HG03575 (cell line): ENCODE measurements around the gene DPH1.
"Not testable (repeated sequence)": the region's sequence is repeated elsewhere in the genome, so short reads cannot be mapped to it uniquely, and the experiment has no call there.

Experiments
- ATAC-seq: cut with Tn5 transposase; IDR thresholded peaks from one replicate; pipeline ENCODE4 v1.9.1; 2021; ENCODE audit not compliant: unreplicated experiment, insufficient number of reproducible peaks, low FRiP score; ENCODE audit errors: extremely low read depth

Gene DPH1

DNA sequence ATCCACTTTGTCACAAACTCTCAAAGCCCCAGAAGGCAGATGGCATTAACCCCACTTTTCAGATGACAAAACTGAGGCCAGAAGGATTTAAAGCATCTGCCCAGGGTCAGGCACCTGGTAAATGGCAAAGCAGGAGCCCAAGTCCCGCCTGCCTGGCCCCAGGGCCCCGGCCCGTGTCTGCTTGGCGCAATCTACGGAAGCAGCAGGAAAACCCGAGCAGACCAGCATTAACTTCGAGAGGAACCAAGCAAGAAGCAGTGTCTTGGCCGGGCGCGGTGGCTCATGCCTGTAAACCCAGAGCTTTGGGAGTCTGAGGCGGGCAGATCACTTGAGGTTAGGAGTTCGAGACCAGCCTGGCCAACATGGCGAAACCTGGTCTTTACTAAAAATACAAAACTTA, 26.4 kb upstream of the DPH1 start:
- no peak for ATAC-seq

DNA sequence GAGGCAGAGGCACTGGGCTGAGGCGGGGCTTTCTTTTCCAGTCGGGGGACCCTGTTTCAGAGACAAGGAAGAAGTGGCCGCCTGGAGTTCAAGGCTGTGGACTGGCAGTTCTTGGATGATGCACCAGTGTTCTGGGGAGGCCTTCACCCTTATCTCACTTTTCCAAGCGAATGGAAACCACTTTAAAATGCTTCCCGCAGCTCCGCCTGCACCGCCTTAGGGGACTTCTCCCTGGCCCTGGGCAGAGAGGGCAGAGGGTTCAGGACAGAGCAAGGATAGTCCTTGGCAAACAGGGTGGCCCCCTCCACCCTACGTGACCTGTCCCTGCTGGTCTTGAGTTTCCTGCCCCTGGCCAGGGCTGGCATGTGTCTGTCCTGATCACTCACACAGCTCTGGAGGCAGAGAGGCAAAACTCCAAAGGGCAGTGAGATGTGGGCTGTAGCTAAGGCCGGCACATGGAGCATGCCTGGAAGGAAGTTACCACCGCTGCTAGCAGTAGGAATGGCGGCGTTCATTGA, 25.5 kb upstream of the DPH1 start:
- ATAC-seq: no peak

DNA sequence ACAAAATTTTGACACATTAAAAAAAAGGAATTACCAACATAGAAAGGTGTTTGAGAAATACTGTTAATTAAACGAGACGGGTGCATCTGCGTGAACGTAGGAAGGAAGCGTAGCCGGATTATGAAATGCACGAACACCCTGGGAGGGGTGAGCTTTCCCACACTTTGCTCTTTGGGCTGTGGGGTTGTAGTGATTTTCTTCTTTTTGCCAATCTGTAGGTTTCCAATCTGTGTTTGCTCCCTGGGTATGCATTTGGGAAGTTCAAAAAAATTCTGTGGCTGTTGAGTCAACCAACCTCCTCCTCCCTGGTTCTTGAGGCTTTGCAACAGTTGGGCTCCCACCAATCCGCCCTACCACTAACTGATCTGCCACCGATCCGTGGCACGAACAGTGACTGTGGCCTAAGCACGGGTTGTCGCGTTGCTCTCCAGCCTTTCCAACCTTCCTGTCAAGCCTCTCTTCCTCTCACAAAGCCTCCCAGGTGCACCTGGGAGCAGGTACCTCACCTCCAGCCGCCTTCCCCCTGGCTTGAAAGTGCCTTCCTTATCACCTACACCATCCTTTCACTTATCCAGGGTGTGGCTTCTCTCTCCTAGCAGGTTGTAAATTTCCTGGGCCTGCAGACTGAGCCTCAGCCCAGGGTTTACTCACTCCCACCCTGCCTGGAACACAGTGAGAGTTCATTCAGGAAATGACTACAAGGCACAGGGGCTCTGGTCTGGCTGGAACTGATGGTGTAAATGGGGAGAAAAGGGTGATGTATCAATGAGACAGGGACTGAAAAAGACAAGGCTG, 21.4 kb upstream of the DPH1 start:
- ATAC-seq: no peak

DNA sequence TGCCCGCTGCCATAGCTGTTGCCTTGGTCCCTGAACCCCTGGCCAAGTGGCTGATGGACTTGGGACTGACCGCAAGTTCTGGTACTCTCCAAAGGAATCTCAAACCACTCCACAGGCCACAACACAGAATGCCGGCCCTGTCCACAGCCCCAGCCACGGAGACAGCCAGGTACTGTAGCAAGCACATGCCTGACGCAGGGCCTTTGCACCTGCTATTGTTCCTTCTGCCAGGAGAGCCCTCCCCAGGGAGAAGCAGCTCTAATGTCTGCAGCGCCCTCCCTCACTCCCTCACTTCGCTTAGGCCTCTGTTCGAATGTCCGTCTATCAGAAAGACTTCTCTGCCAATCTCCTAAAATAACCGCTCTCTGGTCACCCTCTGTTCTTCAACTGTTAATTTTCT, 20.2 kb upstream of the DPH1 start:
- no peak for ATAC-seq

DNA sequence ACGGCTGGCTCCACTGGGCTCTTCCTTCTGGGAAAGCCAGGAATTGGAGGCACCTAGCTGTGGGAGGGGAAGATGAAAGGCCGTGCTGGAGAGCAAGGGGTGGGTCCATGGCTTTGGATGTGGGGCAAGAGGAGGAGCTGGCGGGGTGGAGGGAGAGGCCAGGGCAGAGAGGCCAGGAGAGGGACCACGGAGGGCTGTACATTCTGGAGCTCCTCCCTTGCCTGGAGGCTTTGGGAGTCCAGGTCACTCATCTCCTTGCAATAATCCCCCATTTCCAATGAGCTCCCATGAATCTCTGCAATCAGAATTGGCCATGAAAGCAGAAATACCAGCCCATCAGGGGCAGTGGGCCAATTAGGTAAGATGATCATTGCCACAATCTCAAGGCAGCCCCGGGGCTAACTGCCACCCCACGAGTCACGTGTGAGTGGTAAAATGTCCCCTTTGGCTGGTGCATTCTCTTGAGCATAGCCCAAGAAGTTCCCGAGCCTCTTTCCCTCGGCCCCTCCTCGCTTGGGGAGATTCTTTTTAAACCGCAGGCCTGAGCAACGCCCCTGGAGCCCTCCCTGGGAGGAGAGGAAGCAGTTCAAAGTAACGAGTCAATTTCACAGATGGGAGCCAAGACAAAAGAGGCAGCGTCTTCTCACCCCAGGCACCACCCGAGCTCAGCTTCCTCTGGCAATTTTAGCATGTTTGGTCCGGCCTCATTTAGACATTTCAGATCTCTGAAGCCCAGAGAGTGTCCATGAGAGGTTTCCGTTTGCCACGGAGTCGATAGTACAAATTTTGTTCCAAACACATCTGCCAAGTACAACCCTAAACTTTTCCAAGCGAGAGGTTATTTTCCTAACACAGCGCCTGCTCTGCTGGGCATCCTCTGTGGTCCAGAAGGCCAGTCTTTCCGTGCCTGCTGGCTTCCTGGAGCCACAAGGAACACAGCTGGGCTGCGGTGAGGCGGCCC, 18.3 kb upstream of the DPH1 start:
- ATAC-seq: no peak

DNA sequence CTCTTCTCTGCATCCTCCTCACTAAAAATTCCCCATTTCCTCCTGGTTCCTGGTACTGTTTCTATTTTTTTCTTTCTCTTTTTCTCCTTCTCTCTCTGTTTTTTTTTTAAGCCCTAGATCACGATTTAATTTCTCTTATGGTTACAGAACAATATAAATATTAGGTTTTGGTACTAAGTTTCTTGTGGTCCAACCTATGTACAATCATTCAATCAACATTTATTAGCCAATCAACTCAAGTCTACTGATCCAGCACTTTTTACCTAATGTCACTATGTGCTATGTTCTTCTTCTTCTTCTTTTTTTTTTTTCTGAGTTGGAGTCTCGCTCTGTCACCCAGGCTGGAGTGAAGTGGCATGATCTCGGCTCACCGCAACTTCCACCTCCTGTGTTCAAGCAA, 17.5 kb upstream of the DPH1 start:
- no peak for ATAC-seq

DNA sequence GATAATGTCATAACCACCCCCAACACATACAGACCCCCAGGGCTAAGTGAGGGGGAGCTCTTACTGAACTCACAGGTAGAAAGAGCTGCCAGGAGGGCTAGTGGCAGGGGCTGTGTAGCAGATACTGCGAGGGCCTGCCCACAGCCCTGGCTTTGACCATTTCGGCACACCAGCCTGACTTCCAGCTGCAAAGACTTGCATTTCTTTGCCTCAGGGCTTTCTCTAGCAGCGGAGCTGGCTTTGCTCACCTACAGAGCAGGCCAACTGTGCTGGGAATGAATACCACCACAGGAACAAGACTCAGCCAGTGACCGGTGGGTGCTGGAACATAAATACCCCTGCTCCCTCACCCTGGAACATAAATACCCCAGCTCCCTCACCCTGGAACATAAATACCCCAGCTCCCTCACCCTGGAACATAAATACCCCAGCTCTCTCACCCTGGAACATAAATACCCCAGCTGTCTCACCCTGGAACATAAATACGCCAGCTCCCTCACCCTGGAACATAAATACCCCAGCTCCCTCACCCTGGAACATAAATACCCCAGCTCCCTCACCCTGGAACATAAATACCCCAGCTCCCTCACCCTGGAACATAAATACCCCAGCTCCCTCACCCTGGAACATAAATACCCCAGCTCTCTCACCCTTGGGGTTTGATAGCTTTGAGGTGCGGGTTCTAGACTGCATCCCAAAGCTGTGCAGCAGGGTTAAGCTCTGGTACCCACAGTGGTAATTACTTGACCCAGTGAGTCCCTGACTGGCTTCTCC, 16.5 kb upstream of the DPH1 start:
- not testable (repeated sequence) for ATAC-seq

DNA sequence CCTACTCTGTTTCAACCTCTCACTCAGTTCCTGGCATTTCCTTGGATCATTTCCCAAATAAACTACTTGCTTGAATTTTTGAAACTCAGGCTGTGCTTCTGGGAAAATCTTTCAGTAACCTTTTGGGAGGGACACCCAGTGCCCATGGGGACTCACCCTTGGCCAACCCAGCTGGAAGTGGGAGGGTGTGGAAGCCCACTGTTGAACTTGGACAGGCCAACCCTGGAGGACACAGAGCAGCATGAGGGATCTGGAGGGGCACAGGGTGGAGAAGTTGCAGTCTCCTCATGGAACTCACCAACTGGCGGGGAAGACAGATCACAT, 16.0 kb upstream of the DPH1 start:
- ATAC-seq: no peak

DNA sequence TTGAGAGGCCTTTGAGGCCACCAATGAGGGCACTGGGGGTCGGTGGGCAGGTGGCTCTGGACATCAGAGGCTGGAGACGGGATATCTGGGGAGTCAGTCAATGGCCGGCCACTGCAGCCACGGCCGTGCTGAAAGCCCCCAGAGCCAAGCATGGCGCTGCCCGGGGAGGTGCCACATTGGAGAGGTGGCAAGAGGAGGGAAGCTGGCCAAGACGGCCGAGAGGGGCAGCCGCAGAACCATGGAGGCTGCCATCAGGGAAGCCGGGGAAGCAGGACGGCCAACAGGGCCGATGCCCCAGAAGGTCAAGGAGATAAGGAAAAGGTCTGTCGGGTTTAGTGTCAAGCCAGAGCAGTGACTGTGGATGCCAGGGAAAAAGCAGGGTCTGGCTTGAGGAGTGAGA, 14.6 kb upstream of the DPH1 start:
- no peak for ATAC-seq

DNA sequence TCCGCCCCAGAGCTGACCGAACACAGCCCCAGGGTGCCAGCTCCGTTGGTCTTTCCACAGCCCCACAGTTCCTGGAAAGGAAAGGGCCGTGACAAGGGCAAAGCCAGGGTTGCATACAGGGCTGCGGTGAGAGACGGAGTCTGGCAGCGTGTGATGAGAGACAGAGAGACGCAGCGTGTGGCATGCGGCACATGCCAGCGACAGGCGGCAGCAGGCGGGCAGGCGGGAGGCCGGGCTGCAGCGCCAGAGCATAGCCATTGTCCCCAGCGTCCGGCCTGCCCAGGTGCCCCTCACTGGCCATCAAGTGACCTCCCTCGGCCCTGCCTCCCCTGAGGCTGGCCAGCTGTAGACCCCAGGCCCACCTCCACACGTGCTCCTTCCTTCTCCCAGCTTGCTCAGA, 13.5 kb upstream of the DPH1 start:
- no peak for ATAC-seq

DNA sequence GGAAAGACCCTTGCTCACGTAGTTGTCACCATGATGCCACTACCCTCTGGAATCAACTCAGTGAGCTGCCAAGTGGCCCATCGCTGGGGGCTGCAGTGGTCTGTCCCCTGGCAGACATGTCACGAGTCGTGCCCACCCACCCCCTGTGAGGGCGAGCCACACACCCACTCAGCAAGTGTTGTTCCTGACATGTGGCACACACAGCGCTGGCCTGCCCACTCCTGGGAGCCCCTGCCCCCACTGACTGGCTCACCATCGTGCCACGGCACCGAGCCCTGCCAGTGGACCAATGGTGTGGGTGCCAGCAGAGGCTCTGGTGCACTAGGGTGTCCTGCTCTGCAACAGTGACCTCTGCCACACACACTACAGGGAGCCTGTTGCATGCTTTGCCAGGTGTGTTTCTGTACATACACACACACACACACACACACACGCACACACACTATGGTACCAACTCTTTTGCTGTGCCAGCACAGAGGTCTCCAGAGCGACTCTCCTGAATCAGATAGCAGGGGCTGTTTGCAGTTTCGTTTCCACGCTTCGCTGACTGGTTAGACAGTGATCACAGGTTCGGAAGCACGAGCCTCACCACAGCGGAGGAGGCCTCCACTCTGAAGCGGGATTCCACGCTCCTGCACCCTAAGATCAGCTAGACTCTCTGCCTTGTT, 12.5 kb upstream of the DPH1 start:
- no peak for ATAC-seq

DNA sequence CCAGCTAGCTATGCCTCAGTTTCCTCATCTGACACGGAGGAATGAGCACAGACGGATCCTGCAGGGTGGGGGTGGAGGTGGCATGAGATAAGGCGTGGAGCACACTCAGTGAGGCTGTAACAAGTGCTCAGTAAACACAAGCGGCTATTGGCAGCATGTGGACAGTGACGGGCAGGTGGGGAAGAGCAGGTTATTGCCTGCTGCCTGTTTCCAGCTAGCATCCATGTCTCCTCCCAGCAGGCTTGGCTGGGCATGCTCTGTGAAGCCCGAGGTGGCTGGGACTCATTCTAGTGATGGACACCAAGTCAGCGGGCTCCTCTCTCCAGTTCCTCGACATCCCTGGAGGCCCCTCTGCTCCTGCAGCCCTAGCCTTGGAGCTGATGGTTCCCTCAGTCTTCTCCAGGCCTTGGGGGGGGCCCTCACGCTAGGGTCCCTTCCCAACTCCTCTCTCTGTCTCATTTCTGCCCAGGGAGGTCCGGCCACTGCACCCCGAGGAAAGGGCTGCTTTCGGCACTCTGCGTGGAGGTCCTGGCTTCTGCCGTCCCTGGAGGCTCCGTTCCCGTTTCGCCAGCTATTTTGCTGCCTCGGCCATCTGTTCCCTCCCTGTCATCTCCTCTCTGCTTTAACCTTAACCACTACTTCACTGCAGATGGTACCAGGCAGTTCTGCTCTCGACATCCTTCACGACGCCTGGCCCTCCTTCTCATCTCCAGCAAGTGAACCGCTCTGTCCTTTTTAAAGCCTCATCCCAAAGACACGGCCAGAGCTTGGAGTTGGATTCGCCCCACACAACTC, 11.0 kb upstream of the DPH1 start:
- no peak for ATAC-seq

DNA sequence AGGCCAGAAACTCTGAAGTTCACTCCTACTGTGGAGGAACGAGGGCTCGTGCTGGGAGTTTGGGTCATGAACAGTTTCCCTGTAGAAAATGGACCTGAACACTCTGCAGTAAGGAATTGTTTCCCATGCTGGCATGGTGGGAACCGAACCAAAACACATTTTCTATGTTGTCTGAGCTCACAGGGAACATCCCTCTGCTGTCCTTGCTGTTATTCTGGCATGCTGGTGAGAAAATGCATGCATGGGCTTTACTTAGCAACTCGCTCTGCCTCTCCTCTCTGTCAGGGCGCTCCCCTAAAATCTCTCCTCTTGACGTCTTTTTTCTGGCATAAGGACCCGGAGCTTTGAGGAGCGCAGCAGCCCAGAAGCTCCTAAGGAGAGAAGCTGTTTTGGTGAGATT, 10.2 kb upstream of the DPH1 start:
- no peak for ATAC-seq

DNA sequence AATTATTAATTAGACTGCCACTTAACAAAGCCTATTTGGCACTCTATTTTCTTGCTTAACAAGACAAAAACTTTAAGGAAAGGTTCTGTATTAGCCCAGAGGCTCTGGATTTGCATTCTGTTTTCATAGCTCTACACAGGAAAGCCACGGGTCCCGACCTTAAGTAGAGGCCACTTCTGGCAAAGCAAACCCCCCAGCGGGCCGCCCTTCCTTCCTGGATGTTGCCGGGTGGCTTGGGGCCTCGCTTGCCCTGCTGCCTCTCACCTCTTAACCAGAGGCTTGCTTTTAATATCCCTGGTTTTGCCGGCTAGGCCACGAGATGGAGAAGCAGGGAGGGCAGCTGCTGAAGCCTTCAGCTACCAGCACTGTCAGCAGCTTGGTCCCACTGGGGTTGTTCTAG, 9.2 kb upstream of the DPH1 start:
- no peak for ATAC-seq

DNA sequence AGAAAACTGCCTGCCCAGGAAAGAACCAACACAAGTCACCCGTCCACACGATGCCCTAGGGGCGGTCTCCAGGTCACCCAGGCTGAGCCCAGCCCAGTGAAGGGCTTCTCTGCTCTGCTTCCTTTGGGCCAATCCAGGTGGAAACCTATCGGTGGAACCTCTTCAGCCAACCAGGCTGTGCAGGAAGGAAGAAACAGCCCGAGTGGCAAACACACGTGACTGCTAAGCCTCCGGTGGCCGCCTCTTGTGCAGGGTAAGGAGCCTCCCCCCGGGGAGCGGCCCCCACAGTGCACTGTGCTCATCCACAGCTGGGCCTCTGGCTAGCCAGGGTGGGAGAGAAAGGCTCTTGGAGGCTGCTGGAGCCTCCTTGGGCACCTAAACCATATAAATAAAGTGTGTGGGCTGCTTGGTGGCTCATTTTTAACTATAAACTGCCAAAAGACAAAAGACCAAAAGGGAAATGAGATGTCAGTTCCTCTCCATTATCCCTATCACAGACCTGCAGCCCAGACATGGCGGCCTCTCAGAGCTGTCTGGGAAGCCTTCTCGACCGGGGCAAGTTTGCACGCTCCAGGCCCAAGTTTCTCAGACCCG, 7.2 kb upstream of the DPH1 start:
- no peak for ATAC-seq

DNA sequence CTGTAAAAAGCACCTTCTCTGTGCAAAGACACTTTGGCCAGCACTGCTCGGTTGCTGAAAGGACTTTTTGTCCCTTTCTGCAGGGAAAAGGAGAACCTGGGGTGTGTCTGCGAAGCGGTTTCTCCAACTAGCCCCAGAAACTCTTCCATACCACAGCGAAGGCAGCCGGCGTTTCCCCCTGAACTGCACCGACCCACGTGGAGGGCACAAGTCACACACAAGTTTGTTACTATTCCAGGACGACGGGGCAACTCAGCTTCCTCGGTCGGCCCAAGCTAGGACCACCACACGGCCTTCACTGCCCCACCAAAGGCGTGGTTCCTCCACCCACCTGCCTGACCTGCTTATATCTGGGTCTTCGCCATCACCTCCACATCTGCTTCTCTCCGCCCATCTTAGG, 6.7 kb upstream of the DPH1 start:
- ATAC-seq: no peak

DNA sequence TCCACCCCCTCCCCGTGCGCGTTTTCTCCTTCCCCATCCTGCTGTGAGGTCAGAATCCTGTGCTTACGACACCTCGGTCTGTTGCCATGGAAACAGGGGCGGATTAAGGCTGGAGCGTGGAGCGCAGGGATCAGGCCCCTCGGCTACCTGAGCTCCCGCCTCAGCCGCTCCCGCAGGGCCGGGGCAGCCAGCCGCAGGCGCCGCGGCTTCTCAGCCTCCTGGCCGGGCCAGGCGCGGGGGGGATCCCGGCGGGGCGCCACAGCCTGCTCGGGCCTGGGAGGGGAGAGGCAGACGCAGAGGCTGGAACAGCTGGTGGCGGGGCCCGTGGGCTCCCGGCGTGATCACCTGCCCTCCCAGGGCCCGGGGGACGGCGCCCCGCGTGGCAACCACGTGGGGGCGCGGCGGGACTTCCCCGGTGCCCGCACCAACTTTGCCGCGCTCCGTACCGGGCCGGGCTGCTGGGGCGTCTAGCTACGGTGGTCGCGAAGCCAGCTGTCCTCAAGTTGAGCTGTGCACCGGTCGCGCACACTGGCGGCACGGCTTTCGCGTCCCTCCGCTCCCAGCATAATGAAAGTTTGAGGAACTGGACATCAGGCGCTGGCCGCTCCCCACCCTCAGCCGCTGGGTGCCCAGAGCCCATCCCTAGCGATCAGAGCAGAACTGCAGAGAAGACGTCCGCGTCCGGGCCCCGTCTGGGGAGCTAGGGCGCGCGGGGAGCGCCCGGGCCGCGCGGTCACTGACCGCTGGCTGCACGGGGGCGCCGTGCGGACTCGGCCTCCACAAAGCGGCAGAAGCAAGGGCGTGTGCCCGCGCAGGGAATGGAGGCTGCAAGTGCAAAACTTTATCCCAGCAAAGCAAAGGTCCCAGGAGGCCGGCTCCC, 6.0 kb upstream of the DPH1 start:
- no peak for ATAC-seq
